GM12872 (cell line): Measurements from ENCODE around the gene ARPIN.

Experiments
- TF ChIP-seq, protein P1 (sequence below): IDR thresholded peaks from 3 replicates; pipeline ENCODE4 v1.5.1; 2011; ENCODE audit warnings: low read depth, mild to moderate bottlenecking, low read length, moderate library complexity; ENCODE audit not compliant: insufficient read depth

Gene ARPIN

DNA sequence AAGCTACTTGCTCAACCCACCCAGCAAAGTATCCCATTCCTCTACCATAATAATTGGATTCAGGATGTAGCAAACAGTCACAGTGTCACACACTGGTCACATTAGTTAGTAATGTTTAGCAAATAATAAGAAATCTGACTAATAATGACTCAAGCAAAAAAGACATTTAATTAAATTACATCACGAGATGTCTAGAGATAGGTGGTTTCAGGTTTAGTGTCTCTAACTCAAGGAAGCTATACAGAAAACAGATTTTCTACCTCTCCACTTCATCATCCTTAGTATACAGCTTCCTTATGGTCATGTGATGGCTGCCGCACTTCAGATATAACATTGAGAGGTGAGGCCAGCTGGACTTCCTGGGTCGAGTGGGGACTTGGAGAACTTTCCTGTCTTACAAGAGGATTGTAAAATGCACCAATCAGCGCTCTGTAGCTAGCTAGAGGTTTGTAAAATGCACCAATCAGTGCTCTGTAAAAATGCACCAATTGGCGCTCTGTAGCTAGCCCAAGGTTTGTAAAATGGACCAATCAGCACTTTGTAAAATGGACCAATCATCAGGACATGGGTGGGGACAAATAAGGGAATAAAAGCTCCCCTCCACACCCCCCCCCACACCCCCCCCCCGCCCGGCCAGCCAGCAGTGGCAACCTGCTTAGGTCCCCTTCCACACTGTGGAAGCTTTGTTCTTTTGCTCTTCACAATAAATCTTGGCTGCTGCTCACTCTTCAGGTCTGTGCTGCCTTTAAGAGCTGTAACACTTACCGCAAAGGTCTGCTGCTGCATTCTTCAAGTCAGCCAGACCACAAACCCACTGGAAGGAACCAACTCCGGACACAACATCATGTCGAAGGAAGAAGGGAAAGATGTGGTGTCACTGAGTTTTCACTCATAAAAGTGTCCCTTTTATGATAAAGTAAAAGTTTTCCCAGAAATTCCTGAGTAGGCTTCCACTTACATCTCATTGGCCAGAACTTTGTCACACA lies 24.9 kb upstream of the ARPIN start:
- TF ChIP-seq, protein P1, sequence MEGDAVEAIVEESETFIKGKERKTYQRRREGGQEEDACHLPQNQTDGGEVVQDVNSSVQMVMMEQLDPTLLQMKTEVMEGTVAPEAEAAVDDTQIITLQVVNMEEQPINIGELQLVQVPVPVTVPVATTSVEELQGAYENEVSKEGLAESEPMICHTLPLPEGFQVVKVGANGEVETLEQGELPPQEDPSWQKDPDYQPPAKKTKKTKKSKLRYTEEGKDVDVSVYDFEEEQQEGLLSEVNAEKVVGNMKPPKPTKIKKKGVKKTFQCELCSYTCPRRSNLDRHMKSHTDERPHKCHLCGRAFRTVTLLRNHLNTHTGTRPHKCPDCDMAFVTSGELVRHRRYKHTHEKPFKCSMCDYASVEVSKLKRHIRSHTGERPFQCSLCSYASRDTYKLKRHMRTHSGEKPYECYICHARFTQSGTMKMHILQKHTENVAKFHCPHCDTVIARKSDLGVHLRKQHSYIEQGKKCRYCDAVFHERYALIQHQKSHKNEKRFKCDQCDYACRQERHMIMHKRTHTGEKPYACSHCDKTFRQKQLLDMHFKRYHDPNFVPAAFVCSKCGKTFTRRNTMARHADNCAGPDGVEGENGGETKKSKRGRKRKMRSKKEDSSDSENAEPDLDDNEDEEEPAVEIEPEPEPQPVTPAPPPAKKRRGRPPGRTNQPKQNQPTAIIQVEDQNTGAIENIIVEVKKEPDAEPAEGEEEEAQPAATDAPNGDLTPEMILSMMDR = no peak

GRCh38 chr15:89936786-89937265 lies 24.1 kb upstream of the ARPIN start:
- TF ChIP-seq, protein P1 = no peak

GRCh38 chr15:89936051-89936785 lies 23.5 kb upstream of the ARPIN start:
- TF ChIP-seq, protein P1 = no peak

DNA sequence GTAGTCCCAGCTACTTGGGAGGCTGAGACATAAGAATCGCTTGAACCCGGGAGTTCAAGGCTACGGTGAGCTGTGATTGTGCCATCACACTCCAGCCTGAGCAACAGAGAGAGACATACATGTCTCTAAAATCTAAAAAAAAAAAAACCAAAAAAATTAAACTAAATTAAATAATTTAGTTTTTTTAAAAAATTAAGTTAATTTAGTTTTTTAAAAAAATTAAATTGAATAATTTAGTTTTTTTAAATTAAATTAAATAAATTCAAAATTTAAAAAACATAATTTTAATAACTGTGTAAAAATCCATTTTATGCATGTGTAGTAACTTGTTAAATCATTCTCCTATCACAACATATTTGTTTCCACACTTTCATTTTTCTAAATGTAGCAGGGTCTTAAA lies 20.1 kb upstream of the ARPIN start:
- TF ChIP-seq, protein P1 = no peak

DNA sequence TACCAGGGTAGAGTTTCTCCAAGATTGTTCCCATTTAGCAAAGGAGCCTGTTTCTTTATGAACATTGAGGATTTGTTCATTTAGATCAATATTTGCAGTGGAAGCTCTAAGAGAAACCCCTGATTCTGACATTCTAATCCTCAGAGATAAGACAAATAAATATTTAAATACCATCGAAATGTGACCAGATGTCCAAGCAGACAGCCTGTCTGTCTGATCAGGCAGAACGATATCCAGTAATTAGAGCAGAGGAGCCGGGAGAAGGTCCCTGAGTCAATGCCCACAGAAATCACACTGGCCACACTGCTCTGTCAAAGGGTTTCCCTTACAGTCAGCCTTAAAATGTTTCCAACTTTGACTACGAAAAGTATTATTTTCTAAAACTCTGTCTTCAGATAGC lies 15.7 kb upstream of the ARPIN start:
- TF ChIP-seq, protein P1 = no peak

- TF ChIP-seq, protein P1 = no peak
Observed at GRCh38 chr15:89926158-89926557, 13.4 kb upstream of the ARPIN start.

- TF ChIP-seq, protein P1 = no peak
Observed at GRCh38 chr15:89917442-89918101, 4.8 kb upstream of the ARPIN start.
